GM18517 (cell line): ENCODE measurements around the gene APEH.

Experiments
- ATAC-seq: cut with Tn5 transposase; IDR thresholded peaks from one replicate; pipeline ENCODE4 v1.9.1; 2021; ENCODE audit warnings: mild to moderate bottlenecking, moderate library complexity; ENCODE audit not compliant: unreplicated experiment

The APEH gene

DNA sequence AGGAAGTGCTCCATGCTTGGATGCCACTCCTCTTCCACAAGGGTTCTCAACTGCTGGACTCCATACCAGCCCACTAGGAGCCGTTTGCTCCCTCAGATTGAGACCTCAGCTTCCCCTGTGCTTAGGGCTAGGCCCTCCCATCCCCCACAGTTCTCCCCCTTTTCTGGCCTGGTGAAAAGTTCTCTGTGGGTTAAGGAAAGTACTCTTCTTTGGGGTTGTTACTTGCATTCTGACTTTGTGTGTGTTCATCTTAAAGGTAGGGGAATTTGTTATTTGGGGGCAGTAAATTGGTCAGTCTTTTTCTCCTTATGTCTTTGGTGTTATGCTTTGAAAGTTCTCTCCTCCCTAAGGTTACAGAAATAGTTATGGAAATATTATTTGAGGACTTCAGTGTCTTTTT lies 24.0 kb upstream of the APEH start:
- no peak for ATAC-seq

DNA sequence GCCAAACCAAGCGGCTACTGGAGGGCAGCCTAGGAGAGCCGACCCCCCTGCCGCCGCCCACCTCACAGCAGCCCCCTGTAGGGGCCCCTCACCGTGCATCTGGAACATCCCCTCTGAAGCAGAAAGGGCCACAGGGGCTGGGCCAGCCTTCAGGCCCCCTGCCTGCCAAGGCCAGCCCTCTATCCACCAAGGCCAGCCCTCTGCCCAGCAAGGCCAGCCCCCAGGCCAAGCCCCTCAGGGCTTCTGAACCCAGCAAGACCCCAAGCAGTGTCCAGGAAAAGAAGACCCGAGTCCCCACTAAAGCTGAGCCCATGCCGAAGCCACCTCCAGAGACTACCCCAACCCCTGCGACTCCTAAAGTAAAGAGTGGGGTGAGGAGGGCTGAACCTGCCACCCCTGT lies 23.5 kb upstream of the APEH start:
- ATAC-seq = no peak

DNA sequence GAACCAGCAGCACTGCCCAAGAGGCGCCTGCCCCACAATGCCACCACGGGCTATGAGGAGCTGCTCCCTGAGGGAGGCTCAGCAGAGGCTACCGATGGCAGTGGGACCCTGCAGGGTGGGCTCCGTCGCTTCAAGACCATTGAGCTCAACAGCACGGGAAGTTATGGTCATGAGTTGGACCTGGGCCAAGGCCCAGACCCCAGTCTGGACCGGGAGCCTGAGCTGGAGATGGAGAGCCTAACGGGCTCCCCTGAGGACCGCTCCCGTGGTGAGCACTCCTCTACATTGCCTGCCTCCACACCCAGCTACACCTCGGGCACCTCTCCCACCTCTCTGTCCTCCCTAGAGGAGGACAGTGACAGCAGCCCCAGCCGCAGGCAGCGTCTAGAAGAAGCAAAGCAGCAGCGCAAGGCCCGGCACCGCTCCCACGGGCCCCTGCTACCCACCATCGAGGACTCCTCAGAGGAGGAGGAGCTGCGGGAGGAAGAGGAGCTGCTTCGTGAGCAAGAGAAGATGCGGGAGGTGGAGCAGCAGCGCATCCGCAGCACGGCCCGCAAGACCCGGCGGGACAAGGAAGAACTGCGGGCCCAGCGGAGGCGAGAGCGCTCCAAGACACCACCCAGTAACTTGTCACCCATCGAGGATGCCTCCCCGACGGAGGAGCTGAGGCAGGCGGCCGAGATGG lies 21.8 kb upstream of the APEH start:
- no peak for ATAC-seq

DNA sequence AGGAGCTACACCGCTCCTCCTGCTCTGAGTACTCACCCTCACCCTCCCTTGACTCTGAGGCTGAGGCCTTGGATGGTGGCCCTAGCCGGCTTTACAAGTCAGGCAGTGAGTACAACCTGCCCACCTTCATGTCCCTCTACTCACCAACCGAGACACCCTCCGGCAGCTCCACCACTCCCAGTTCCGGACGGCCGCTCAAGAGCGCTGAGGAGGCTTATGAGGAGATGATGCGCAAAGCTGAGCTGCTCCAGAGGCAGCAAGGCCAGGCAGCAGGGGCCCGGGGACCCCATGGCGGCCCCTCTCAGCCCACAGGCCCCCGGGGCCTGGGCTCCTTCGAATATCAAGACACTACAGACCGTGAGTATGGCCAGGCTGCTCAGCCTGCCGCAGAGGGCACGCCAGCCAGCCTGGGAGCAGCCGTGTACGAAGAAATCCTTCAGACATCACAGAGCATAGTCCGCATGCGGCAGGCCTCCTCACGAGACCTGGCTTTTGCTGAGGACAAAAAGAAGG lies 21.2 kb upstream of the APEH start:
- ATAC-seq = no peak

DNA sequence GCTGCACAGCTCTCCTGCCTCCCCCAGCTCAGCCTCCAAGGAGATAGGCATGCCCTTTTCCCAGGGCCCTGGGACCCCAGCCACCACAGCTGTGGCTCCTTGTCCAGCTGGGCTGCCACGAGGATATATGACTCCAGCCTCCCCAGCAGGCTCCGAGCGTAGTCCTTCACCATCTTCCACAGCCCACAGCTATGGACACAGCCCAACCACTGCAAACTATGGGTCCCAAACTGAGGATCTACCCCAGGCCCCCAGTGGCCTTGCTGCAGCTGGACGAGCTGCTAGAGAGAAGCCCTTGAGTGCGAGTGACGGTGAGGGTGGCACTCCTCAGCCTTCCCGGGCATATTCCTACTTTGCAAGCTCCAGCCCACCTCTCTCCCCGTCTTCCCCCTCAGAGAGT lies 20.5 kb upstream of the APEH start:
- ATAC-seq = no peak

DNA sequence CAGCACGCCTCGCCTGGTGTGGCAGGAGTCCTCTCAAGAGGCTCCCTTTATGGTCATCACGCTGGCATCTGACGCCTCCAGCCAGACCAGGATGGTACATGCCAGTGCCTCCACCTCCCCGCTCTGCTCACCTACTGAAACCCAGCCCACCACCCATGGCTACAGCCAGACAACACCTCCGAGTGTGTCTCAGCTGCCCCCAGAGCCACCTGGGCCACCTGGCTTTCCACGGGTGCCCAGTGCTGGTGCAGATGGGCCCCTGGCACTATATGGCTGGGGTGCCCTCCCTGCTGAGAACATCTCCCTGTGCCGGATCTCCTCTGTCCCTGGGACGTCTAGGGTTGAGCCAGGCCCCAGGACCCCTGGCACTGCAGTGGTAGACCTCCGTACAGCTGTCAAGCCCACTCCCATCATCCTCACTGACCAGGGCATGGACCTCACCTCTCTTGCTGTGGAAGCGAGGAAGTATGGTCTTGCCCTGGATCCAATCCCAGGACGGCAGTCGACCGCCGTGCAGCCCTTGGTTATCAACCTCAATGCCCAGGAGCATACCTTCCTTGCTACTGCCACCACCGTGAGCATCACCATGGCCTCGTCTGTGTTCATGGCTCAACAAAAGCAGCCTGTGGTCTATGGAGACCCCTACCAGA lies 19.9 kb upstream of the APEH start:
- no peak for ATAC-seq

DNA sequence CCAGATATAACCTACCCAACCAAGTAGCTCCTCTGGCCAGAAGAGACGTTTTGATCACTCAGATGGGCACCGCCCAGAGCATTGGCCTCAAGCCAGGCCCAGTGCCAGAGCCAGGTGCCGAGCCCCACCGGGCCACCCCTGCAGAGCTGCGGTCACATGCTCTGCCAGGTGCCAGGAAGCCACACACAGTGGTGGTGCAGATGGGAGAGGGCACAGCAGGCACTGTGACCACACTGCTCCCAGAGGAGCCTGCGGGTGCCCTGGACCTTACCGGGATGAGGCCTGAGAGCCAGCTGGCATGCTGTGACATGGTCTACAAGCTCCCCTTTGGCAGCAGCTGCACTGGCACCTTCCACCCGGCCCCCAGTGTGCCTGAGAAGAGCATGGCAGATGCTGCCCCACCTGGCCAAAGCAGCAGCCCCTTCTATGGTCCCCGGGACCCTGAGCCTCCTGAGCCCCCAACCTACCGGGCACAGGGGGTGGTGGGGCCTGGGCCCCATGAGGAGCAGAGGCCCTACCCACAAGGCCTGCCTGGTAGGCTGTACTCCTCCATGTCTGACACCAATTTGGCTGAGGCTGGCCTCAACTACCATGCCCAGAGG lies 19.1 kb upstream of the APEH start:
- ATAC-seq = no peak

DNA sequence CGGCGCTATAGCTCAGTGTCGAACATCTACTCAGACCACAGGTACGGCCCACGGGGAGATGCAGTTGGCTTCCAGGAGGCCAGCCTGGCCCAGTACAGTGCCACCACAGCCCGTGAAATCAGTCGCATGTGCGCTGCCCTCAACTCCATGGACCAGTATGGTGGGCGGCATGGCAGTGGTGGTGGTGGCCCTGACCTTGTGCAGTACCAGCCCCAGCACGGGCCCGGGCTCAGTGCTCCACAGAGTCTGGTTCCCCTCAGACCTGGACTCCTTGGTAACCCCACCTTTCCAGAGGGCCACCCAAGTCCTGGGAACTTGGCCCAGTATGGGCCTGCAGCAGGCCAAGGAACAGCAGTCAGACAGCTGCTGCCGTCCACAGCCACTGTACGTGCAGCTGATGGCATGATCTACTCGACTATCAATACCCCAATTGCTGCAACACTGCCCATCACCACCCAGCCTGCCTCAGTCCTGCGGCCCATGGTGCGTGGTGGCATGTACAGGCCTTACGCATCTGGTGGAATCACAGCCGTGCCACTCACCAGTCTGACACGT lies 18.3 kb upstream of the APEH start:
- no peak for ATAC-seq

DNA sequence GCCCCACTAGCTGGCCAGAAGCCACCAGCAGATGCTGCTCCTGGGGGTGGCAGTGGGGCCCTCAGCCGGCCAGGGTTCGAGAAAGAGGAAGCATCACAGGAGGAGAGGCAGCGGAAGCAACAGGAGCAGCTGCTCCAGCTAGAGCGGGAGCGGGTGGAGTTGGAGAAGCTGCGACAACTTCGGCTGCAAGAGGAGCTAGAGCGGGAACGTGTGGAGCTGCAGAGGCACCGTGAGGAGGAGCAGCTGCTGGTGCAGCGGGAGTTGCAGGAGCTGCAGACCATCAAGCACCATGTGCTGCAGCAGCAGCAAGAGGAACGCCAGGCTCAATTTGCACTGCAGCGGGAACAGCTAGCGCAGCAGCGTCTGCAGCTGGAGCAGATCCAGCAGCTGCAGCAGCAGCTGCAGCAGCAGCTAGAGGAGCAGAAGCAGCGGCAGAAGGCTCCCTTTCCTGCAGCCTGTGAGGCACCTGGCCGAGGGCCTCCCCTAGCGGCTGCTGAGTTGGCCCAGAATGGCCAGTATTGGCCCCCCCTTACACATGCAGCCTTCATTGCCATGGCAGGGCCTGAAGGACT lies 17.5 kb upstream of the APEH start:
- no peak for ATAC-seq

DNA sequence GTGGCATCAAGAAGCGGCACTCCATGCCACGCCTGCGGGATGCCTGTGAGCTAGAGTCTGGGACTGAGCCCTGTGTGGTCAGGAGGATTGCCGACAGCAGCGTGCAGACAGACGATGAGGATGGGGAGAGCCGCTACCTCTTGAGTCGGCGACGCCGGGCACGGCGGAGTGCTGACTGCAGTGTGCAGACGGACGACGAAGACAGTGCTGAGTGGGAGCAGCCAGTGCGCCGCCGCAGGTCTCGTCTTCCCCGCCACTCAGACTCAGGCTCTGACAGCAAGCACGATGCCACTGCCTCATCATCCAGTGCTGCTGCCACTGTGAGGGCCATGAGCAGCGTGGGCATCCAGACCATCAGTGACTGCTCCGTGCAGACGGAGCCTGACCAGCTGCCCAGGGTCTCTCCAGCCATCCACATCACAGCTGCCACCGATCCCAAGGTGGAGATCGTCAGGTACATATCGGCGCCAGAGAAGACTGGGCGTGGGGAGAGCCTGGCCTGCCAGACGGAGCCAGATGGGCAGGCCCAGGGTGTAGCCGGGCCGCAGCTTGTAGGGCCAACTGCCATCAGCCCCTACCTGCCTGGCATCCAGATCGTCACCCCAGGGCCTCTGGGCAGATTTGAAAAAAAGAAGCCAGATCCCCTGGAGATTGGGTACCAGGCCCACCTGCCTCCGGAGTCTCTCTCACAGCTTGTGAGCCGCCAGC lies 16.8 kb upstream of the APEH start:
- ATAC-seq = no peak

DNA sequence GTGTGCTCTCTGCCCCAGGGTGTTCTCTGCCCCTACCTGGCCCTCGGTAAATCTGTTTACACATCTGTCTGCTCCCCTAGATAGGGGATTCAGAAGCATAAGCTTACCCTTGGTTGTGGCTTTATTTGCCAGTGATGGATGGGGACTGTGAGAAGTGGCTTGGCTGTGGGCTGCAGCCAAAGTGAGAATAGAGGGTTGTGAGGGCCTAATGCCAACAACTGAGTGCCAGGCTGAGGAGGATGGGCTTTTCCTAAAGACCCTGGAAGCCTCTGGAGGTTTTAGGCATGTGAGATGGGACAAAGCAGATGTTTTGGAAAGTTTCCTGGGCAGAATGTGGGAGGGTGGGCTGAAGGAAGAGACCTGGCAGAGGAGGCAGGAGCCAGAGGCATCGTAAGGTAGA lies 15.4 kb upstream of the APEH start:
- ATAC-seq = no peak

DNA sequence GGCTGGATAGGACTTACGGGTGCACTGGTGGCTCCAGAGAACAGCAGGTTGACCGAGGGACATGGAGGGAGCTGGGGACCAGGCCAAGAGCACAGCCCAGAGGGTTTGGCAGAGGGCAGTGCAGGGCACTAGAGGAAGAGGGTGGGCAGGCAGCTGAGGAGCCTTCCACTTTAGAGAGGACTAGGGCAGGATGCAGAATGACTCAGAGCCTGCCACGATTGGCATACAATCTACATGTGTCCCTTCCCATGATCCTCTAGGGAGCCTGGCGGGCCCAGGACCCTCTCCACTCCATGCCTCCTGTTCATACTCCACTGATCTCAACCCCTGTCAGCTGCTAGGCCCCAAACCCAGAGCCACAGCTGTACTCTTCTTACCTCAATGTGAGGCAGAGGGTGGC lies 14.4 kb upstream of the APEH start:
- no peak for ATAC-seq

DNA sequence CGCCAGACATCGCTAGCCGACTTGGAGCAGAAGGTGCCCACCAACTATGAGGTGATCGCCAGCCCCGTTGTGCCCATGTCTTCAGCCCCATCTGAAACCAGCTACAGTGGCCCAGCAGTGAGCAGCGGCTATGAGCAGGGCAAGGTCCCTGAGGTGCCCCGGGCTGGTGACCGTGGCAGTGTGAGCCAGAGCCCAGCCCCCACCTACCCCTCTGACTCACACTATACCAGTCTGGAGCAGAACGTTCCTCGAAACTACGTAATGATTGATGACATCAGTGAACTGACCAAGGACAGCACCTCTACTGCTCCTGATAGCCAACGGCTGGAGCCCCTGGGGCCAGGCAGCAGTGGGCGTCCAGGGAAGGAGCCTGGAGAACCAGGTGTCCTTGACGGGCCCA lies 12.9 kb upstream of the APEH start:
- ATAC-seq = no peak

DNA sequence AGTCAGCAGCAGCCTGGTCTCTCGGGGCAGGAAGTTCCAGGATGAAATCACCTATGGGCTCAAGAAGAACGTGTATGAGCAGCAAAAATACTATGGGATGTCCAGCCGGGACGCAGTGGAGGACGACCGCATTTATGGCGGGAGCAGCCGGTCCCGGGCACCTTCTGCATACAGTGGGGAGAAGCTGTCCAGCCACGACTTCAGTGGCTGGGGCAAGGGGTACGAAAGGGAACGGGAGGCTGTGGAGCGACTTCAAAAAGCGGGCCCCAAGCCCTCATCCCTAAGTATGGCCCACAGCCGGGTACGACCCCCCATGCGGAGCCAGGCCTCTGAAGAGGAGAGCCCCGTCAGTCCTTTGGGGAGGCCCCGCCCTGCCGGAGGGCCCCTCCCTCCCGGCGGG lies 12.1 kb upstream of the APEH start:
- no peak for ATAC-seq

DNA sequence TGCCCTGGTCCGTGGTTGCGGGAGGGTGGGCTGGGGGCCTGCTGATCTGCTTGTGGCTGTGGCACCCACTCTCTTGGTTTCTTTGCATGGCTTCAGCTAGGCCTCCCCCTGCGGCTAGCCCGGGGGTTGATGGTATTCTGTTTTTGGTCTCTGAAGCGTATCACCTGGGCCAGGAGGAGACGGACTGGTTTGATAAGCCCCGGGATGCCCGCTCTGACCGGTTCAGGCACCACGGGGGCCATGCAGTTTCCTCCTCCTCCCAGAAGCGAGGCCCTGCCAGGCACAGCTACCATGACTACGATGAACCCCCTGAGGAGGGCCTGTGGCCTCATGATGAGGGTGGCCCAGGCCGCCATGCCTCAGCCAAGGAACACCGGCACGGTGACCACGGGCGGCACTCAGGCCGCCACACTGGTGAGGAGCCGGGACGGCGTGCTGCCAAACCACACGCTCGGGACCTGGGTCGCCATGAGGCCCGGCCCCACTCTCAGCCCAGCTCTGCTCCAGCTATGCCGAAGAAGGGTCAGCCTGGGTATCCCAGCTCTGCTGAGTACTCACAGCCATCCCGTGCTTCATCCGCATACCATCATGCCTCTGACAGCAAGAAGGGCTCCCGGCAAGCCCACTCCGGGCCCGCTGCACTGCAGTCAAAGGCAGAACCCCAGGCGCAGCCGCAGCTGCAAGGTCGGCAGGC lies 11.3 kb upstream of the APEH start:
- no peak for ATAC-seq

DNA sequence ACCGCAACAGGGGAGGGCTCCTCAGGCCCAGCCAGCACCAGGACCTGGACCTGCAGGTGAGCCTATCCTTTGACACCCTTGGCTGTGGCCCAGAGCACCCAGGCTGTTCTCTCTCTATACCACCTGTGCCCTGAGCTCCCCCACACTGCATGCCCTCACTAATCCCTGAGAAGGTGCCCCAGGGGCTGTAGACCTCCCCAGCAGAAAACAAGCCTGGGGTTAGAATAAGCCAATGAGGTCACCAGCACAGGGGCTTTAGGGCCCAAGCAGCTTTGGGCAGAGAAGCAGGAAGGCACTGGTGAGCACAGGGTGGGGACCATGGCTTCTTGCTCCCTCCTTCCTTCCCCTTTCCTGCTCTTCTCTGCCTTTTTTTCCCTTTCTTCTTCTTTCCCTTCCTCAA lies 10.3 kb upstream of the APEH start:
- ATAC-seq = no peak

DNA sequence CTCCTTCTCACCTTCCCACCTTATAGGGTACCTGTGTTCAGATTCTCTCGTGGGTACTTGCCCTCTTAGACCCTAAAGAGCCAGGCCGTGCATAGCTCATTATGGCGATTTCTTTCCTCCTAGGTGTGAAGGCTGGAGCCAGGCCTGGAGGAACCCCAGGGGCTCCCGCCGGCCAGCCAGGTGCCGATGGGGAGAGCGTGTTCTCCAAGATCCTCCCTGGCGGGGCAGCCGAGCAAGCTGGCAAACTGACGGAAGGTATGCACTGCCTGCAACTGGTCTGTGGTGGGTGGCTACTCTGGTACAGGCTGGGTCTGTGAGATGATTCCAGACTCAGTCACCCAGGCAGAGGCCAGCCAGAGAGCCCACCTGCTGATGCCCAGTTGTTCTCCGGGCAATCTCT lies 9.9 kb upstream of the APEH start:
- no peak for ATAC-seq

DNA sequence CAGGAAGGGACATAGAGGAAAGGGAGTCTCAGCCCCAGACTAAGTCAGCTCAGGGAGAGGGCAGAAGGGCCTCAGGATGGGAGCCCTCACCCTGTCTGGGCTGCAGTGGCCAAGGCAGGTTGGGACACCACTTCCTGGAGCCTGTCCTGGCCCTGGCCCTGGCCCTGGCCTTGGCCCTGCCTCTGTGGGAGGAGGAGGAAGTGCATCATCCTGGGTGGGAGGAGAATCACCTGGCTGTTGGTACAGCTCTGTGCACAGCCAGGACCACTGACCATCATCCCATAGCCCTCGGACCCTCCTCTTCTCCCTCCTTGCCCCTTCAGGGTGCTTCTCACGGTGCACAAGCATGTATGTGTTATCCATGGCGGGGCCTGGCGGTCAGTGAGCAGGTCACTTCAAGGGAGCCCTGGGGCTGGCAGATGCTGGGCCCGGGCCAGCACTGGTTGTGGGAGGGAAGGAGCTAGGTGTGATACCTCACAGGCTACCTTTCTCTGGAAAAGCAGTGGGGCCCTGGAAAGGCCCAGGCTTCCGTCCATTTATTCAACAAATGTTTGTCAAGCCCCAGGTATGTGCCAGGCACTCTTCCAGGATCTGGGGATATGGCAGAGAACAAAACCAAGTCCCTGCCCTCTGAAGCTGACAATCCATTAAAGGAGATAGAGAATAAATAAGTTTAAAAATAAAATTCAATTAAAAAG lies 8.2 kb upstream of the APEH start:
- ATAC-seq = no peak

DNA sequence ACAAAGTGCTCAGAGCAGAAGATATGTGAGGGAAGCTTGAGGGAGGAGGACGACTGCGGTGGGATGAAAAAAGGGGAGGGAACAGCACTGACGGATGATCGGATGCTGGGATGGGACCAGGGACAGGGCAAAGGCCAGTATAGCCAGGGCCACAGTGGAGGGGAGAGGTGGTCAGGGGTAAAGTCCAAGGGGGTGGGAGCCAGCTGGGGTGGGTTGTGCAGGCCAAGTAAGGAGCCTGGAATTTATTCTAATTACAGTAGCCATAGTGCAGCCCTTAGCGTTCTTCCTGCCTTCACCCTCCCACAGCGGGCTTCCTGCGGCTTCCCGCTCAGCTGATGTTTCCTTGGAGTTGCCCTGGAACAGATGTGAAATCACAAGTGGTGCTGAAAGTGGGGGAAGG lies 7.6 kb upstream of the APEH start:
- ATAC-seq = no peak
